NCI-H2227 treated with DMSO at 0.1 percent for 48 hours (cell line): ENCODE measurements around the gene MYOCD.
"Not testable (repeated sequence)": the region's sequence is repeated elsewhere in the genome, so short reads cannot be mapped to it uniquely, and the experiment has no call there.

Experiments
- DNase-seq: peaks from one replicate; lab custom pipeline; 2025; lab: John Stamatoyannopoulos, UW

MYOCD gene

DNA sequence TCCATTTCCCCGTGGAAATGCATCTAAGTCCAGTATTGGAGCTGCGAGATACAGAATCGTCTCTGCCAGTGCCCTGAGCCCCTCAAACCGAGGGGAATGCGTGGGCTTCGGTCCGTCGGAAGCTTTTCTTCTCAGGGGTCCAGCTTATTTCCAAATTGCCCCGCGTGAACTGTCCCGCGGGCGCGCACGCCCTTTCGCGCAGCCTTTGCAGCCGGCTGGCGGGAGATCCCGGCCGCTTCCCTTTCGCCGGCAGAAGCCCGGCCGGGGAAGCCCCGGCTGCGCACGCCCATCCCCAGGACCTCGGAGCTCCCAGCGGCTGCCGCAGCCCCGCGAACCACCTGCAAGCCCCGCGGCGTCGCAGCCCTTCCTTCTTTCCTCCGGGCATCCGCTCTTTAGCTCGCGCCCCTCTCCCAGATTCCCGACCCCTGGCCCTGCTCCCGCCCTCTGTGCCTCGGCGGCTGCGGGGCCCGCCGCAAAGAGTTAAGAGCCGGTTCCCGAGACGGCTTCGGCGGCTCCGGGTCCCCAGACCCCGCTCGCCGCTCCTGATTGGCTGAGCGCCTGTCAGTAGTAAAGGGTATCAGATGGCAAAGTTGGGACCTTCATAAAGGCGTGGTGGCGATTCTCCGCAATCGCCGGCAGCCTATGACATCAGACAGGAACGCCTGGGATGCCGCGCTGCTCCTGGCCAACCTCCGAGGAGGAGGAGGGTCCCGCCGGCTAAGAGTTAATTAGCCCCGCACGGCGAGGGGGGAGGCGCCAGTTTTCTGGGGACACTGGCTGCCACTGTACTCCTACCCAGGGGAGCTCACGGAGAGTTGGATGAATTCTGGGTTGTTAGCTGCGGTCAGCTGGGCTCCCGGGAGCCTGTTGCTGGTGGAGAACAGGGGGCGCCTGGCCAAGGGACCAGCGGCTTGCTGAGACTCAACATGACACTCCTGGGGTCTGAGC, at the start of gene MYOCD:
TSS of gene MYOCD (plus strand) at position 628 of the 948 bp plus-strand sequence. CDS start at position 927, 299 bp downstream.
- no peak for DNase-seq

DNA sequence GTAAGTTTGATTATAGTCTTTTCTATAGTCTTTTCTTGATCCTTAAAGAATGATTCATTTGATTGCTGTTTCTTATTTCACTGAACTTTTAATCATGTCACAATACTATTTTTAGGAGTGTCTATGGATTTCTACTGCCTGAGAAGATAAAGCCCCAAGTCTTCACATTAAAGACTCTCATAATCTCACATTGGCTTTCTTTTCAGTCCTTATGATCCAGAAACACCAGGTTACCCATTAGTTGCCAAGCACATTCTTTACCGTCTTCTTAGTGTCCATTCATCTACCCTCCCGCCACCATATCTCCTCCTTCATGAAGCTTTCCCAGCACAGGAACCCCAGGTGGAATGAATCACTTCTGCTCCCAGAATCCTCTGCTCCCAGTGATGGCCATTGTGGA, 49.5 kb upstream of the MYOCD start:
- DNase-seq: no peak

GRCh38 chr17:12618557-12618956, 47.1 kb upstream of the MYOCD start:
- no peak for DNase-seq

GRCh38 chr17:12619459-12620199, 46.1 kb upstream of the MYOCD start:
- DNase-seq: no peak

DNA sequence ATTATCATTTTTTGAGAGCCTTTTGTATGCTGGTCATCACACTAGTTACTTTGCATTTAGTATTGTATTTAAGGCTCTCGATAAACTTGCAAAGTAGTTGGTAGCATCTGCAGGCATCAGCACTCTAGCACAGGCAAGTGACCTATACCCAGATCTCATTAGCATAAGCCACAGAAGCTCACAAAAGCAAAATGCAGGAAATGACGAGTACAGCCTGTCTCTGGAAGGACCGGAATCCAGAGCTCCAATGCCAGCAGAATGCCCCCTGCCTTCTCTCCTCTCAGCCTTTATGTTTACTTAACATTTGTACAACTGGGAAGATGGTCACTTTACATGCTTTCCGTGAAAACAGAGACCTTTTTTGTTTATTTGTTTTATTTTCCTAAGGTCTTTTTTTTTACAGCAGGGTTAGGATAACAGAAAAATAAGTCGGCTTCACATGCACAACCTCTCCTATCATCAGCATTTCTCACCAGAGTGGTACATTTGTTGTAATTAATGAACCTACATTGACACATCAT, 45.4 kb upstream of the MYOCD start:
- no peak for DNase-seq

GRCh38 chr17:12622726-12623125, 43.0 kb upstream of the MYOCD start:
- DNase-seq: no peak

- DNase-seq: no peak
Observed at GRCh38 chr17:12623220-12623848, 42.4 kb upstream of the MYOCD start.

- DNase-seq: no peak
Observed at GRCh38 chr17:12624211-12624610, 41.5 kb upstream of the MYOCD start.

GRCh38 chr17:12625092-12625491, 40.6 kb upstream of the MYOCD start:
- DNase-seq: no peak

GRCh38 chr17:12627177-12627629, 38.5 kb upstream of the MYOCD start:
- DNase-seq: no peak

GRCh38 chr17:12627781-12628451, 37.8 kb upstream of the MYOCD start:
- DNase-seq: no peak

DNA sequence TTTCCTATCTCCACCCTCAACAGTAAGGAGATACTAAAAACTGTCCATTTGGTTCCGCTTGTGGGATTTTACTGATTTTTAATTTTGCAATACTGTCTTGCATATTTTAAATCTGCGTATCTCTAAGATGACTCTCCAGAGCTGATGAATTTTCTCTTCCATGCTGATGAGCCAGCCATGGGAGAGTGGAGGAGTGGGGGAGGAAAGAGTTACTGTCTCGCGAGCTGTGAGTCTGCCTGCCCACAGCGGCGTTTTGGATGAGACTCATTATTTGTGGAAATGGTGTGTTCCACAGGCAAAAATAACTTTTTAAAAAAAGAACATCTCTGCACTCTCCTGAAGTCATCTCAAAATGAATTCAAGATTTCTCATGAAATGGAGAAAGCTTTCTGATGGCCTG, 34.6 kb upstream of the MYOCD start:
- no peak for DNase-seq

GRCh38 chr17:12632785-12633184, 32.9 kb upstream of the MYOCD start:
- DNase-seq: no peak

DNA sequence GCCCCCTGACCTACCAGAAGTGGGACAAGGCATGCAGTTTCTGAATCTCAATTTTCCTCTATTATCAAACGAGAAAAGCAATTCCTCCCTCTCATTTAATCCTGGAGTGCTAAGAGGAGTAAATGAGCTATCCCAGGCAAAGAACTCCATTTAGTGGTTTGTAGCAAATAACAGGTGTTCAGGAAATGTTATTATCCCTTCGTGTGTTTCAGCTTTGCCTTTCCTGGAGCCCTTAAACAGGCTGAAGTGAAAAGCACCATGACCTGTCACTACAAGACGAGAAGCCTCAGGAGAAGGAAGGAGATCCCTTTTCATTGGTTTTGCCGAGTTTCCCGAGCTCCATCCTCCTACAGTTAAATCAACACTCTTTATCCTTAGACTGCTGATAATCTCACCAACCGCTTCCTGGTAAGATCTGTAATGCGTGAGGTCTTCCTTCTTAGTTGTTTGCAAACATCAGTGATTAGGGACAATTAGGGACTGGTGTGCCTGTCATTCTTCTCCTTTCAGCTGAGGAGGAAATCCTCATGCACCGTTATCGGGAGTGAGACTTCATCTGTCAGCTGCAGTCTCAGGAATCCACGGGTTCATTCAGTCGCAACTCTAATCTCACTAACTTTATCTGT, 30.8 kb upstream of the MYOCD start:
- no peak for DNase-seq

- not testable (repeated sequence) for DNase-seq
Observed at GRCh38 chr17:12635996-12636395, 29.7 kb upstream of the MYOCD start.

GRCh38 chr17:12637015-12637414, 28.7 kb upstream of the MYOCD start:
- no peak for DNase-seq

GRCh38 chr17:12637745-12638651, 27.7 kb upstream of the MYOCD start:
- DNase-seq: no peak

- DNase-seq: no peak
Observed at GRCh38 chr17:12640364-12640763, 25.3 kb upstream of the MYOCD start.

DNA sequence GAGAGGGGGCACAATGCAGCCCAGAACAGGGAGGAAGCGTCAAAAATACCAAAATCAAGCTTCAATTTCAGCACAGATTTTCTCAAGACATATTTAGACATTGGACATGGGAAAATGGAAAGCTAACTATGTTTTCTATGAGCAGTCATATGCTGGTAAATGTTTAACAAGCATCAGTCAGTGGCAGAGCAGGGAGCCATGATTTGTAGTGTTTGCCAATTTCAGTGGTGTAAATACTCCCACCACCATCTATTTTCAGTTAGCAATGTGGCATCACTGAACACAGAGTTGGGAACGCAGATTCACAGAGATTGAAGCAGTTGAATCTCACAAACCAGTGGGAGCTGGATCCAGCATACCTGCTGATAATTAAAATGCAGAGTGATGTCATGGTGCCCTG, 24.6 kb upstream of the MYOCD start:
- DNase-seq: no peak

DNA sequence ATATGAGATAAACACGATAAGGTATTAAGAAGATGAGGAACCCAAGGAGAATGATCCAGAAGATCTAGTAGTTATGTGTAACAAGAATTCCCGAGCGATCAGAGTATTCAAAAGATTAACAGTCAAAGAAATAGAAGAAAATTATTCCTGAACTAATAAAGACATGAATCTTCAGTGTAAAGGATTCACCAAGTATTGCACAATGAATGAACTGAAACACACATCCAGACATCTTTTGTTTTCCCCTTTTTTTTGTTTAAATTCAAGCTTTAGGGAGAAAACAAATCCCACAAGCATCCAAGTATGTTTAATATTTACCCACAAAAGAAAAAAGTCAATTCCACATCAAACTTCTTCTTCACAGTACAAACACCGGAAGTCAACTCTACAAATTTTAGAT, 23.7 kb upstream of the MYOCD start:
- DNase-seq: no peak
